HL-60 (cell line): Measurements from ENCODE around the gene KYAT1.

ENCODE experiments used
- CTCF ChIP-seq: IDR thresholded peaks from one replicate; pipeline ENCODE4 v1.5.1; 2011; ENCODE audit warnings: low read length, control low read depth, inconsistent platforms; ENCODE audit not compliant: insufficient read depth
- GABPA ChIP-seq: IDR thresholded peaks from 2 replicates; pipeline ENCODE4 v1.6.1; 2012; ENCODE audit warnings: low read depth
- POLR2AphosphoS5 ChIP-seq: IDR thresholded peaks from 2 replicates; pipeline ENCODE4 v1.6.1; 2012; ENCODE audit warnings: low read depth
- REST ChIP-seq: IDR thresholded peaks from 2 replicates; pipeline ENCODE4 v1.6.1; 2012; ENCODE audit warnings: low read depth; ENCODE audit not compliant: insufficient replicate concordance
- SPI1 ChIP-seq: IDR thresholded peaks from 2 replicates; pipeline ENCODE4 v1.6.1; 2012; ENCODE audit warnings: low read depth, mild to moderate bottlenecking, borderline replicate concordance

GRCh38 chr9:128861501-128861900 lies 20.2 kb downstream of the KYAT1 start:
- TF ChIP-seq CTCF (no peak), REST (no peak), POLR2AphosphoS5 (no peak), SPI1 (no peak), GABPA (no peak)
